GM10847 (cell line): ENCODE results near the gene NEU4.

ENCODE experiments used
- POLR2A ChIP-seq: IDR thresholded peaks from 2 replicates; pipeline ENCODE4 v1.6.1; 2011; ENCODE audit not compliant: insufficient read length; ENCODE audit errors: extremely low read depth

The NEU4 gene

GRCh38 chr2:241808721-241809382 lies at the start of gene NEU4:
Gene NEU4, plus strand, starts transcription at chr2:241809193. Its CDS starts 5,292 bp downstream, at chr2:241814485.
- TF ChIP-seq POLR2A = no peak

GRCh38 chr2:241760301-241760771 lies 48.7 kb upstream of the NEU4 start:
- no peak for TF ChIP-seq POLR2A

- TF ChIP-seq POLR2A = no peak
Observed at GRCh38 chr2:241762321-241762932, 46.6 kb upstream of the NEU4 start.

- TF ChIP-seq POLR2A = no peak
Observed at GRCh38 chr2:241762933-241763369, 46.0 kb upstream of the NEU4 start.

- TF ChIP-seq POLR2A = no peak
Observed at GRCh38 chr2:241763551-241764274, 45.3 kb upstream of the NEU4 start.

GRCh38 chr2:241764275-241765241 lies 44.4 kb upstream of the NEU4 start:
- no peak for TF ChIP-seq POLR2A

GRCh38 chr2:241767464-241768250 lies 41.3 kb upstream of the NEU4 start:
- TF ChIP-seq POLR2A = no peak

- TF ChIP-seq POLR2A = no peak
Observed at GRCh38 chr2:241768251-241768711, 40.7 kb upstream of the NEU4 start.

- TF ChIP-seq POLR2A = no peak
Observed at GRCh38 chr2:241768850-241769249, 40.1 kb upstream of the NEU4 start.

GRCh38 chr2:241769819-241770184 lies 39.2 kb upstream of the NEU4 start:
- TF ChIP-seq POLR2A = no peak

- TF ChIP-seq POLR2A = no peak
Observed at GRCh38 chr2:241770185-241770935, 38.6 kb upstream of the NEU4 start.

- TF ChIP-seq POLR2A = no peak
Observed at GRCh38 chr2:241770936-241771285, 38.1 kb upstream of the NEU4 start.

- TF ChIP-seq POLR2A = no peak
Observed at GRCh38 chr2:241771286-241772062, 37.5 kb upstream of the NEU4 start.
